GM13977 (cell line): ENCODE results near the gene ECEL1.

Experiments used
- DNase-seq: peaks from one replicate; pipeline ENCODE4 v3.0.0; 2012; ENCODE audit warnings: low spot score
- CTCF ChIP-seq: IDR thresholded peaks from 2 replicates; pipeline ENCODE4 v1.5.1; 2012; ENCODE audit warnings: mild to moderate bottlenecking, control low read depth; ENCODE audit not compliant: insufficient read depth; ENCODE audit errors: extremely low read depth, missing control alignments
- in situ Hi-C: fragments of 300-500 bp; cut with MboI; formaldehyde crosslinking; loops from one replicate; pipeline ENCODE4 v1.12.0; 2022; ENCODE audit warnings: low sequenced_read_pairs, low pct_unique_long_range_greater_than_20kb, mixed read lengths, inconsistent platforms; ENCODE audit not compliant: unreplicated experiment

The ECEL1 gene

GRCh38 chr2:232532419-232532818 is 44.8 kb upstream of the ECEL1 start:
- DNase-seq = no peak
- in situ Hi-C loops = no loop called here
- no peak for TF ChIP-seq CTCF

DNA sequence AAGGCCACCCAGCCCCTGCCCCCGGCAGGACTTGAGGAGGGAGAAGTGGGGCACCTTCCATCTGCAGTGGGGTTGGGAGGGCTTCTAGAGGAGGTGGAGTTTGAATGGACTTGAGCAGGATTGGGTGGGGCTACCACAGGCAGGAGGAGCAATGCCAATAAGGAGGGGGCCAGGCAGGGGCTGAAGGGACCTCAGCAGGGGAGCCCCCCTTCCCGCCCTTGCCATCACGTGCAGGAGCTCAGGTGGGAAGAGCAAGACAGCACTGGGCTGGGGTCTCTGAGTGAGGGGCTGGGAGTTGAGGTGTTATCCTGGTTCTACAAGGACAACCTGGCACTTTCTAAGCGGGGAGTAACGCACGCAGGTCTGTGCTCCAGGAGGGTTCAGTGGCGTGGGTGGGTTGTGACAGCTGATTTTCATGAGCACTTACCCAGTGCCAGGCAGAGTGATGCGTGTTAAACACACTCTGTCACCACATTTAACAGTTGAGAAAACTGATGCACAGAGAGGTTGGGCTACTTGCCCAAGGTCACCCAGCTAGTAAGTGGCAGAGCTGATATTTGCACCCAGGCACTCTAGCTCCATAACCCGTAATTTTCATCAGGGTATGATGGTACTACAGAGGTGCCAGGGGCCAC is 43.1 kb upstream of the ECEL1 start:
- DNase-seq = no peak
- no peak for TF ChIP-seq CTCF
- in situ Hi-C loops = no loop called here

DNA sequence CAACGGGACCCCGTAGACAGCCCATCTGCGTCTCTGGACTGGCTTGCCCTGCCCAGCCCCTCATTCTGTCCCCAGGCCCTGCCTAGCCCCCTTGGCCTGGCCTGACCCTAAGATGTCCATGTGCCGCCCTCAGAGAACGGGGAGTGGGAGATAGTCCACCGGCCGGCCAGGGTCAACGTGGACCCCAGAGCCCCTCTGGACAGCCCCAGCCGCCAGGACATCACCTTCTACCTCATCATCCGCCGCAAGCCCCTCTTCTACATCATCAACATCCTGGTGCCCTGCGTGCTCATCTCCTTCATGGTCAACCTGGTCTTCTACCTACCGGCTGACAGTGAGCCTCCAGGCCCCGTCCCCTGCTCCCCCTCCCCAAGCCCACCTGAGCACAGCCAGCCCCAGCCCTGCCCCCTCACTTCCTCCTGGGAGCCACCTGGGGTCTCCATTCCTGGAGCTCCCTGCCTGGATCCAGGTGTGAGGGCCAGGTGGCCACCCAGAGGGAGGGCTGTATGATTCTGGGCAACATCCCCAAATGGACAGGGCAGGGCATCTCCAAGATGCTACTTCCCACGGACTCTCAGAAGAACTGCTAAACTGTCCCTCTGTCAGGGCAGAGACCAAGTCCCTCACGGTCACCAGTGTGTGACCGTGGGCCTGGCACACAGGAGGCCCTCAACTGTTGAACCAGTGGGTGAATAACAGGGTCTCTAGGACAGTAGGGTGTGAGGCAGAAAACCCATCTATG is 42.3 kb upstream of the ECEL1 start:
- in situ Hi-C loops = no loop called here
- TF ChIP-seq CTCF = no peak
- no peak for DNase-seq

DNA sequence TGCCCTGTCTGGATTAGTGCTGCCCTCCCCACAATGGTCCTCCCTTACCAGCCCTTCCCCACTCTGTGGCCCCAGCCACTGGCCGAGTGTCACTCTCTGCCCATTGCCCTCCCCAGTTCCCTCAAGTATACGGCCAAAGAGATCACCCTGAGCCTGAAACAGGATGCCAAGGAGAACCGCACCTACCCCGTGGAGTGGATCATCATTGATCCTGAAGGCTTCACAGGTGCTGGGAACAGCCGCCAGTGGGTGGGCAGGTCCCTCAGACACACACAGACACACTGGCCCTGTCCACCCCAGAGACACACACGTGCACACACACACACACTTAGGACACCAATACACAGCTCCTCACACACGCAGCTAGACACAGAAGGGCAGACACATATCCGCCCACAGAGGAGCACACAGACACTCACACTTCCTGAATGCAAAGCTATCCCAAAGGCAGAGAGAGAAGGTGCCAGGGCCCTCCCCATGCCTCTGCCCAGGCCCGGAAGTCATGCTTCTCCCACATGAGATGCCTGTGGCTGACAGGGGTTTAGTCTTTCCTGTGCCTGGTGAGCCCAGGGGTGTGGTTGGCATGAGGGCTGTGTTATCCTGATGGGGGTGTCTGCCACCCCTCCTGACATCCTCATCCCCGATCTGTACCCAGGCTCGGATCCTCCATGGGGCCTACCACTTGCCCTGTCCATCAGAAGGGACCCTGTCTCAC is 41.3 kb upstream of the ECEL1 start:
- no peak for TF ChIP-seq CTCF
- in situ Hi-C loops = no loop called here
- DNase-seq = no peak

DNA sequence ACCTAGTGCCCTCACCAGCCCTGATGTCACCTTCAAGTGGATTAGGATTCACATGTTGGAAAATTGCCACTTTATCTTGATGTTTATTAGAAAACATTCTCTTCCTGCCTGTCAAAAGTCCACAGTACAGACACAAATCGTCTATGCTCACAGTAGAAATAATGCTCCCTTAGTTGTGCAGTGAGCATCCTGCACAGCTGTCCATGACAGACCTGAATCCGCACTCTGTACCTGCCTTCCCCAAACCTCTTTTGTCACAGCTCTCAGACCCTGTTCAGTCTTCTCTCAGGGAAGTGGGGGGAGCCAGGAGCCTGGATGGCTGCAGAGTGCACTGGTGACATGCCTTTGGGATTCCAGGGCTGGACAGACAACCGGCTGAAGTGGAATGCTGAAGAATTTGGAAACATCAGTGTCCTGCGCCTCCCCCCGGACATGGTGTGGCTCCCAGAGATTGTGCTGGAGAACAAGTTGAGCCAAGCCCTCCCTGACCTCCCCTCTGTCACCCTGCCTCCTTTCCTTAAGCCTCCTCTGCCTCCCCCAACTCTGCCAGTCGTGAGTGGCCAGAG is 40.4 kb upstream of the ECEL1 start:
- no peak for DNase-seq
- TF ChIP-seq CTCF = no peak
- in situ Hi-C loops = no loop called here

DNA sequence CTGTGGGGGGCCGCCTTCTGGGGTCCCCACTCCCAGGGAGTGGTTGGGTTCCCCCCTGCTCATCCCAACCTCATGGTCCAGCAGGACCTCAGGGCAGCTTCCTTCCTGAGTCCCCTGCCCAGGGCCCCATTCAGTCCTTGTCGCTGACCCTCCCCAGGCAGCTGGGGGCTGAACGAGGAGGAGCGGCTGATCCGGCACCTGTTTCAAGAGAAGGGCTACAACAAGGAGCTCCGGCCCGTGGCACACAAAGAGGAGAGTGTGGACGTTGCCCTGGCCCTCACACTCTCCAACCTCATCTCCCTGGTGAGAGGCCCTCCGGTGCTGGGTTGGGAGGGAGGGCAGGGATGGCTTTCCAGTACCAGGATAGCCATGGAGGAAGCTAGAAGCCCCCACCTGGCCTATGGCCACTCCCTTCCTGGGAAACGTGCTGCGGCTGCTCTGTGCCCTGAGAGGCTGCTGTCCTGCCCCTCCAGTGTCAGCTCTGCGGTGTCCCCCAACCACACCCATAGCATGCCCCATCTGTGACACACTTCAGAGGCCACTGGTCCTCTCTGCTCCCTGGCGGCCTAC is 38.8 kb upstream of the ECEL1 start:
- TF ChIP-seq CTCF = no peak
- in situ Hi-C loops = no loop called here
- DNase-seq = no peak
